ENCODE measurements around the gene PCED1B. TPM values are rescaled to one million over a fixed set of nuclear protein-coding genes. Genes with fewer than 3 reads are reported as not detected.

Gene PCED1B
- total RNA-seq, 1 experiment from 2014 or later, result 3.3 TPM

- Histone ChIP-seq H4K20me1 (ENCODE audit: control insufficient read depth, insufficient read depth, insufficient read length) (no peaks in the 10 kb centered on the region), H4K91ac (ENCODE audit: insufficient read length, low read depth, low read length) (no peak overlapping the region), H3K23me2 (ENCODE audit: insufficient read length, low read depth, low read length, poor library complexity, severe bottlenecking) (no peaks in the 10 kb centered on the region), H3K4me2 (ENCODE audit: insufficient read depth, insufficient read length, low read length) (no peak overlapping the region), H3K14ac (ENCODE audit: insufficient read depth, low read length) (no peak overlapping the region), H2AFZ (ENCODE audit: low read length) (no peak overlapping the region), H2BK15ac (ENCODE audit: low read depth, low read length) (no peak overlapping the region), H2BK120ac (ENCODE audit: low read depth, low read length, poor library complexity, severe bottlenecking) (no peak overlapping the region), H2BK20ac (ENCODE audit: low read depth, low read length, poor library complexity, severe bottlenecking) (no peak overlapping the region), H3K18ac (ENCODE audit: insufficient read length, low read depth, low read length) (no peak overlapping the region), H2AK5ac (ENCODE audit: insufficient read length, low read length) (no peak overlapping the region), H3K4ac (ENCODE audit: low read depth, low read length) (no peak overlapping the region), H3K9ac (ENCODE audit: extremely low read depth, insufficient read length, low read length) (no peak overlapping the region), H2BK5ac (ENCODE audit: insufficient read length, low read length) (no peak overlapping the region), H3K79me1 (ENCODE audit: insufficient read depth, low read depth, low read length, poor library complexity, severe bottlenecking) (no peaks in the 10 kb centered on the region), H3K56ac (ENCODE audit: insufficient read length, low read depth, low read length) (no peak overlapping the region), H3K27ac (ENCODE audit: insufficient read length, low read depth, low read length) (no peak overlapping the region), H3T11ph (ENCODE audit: low read length) (no peak overlapping the region), H3K27me3 (ENCODE audit: insufficient read depth, low read length) (no peaks in the 10 kb centered on the region), H4K8ac (replicated peaks; ENCODE audit: insufficient read length, low read depth, low read length) (no peak overlapping the region), H3K79me2 (ENCODE audit: insufficient read depth, low read length) (no peaks in the 10 kb centered on the region), H3K4me1 (ENCODE audit: insufficient read depth, low read length) (peaks cover 7% of the 10 kb centered on the region; the same call in 1 of the 2 replicates), H3K23ac (ENCODE audit: insufficient read length, low read depth, low read length) (no peak overlapping the region), H2BK12ac (ENCODE audit: insufficient read length, low read depth, low read length) (no peak overlapping the region), H4K5ac (ENCODE audit: insufficient read length, low read depth, low read length) (no peak overlapping the region), H3K9me3 (ENCODE audit: control insufficient read depth, low read depth, low read length) (no peaks in the 10 kb centered on the region)
- Mint-ChIP-seq H3K36me3 (ENCODE audit: insufficient read depth in 1 of 3, low read depth in 3 of 3) (no peaks in the 10 kb centered on the region), H3K27me3 (ENCODE audit: low read depth) (no peaks in the 10 kb centered on the region; the same call in 1 of the 2 replicates), H3K9me3 (no peaks in the 10 kb centered on the region), H3K4me3 (no peak overlapping the region), H3K4me1 (peaks cover 47 to 49% of the 10 kb centered on the region in 2 experiments), H3K27ac (0 out of 7 replicates have a peak overlapping the region, but pooled peaks of 1 of the 3 experiments have one; percentile 20)
- DNase-seq, result no peak
- WGBS (ENCODE audit: extremely low coverage, insufficient read length, low lambda C conversion rate), result no CpG with 5 or more reads among the region's 3 CpGs
- no peak for TF ChIP-seq CTCF (conservative IDR thresholded peaks at IDR 0.05)
Measured at GRCh38 chr12:47190905-47191304, 111.5 kb downstream of the PCED1B start.
